Measurements from ENCODE around the gene UNC79. TPM values are rescaled to one million over a fixed set of nuclear protein-coding genes. Genes with fewer than 3 reads are reported as not detected.
"Not testable (repeated sequence)": the region's sequence is repeated elsewhere in the genome, so short reads cannot be mapped to it uniquely, and the experiment has no call there.

Gene UNC79
- total RNA-seq (2014; rRNA removed; shearing (Covaris generic)), result not detected in 2 replicates

GRCh38 chr14:93430315-93431035 is at the start of gene UNC79:
UNC79 (plus strand) TSS chr14:93430939; CDS start chr14:93431030, 91 bp downstream.
- no peak for DNase-seq (ENCODE audit: low read depth)

GRCh38 chr14:93381644-93382043 is 49.1 kb upstream of the UNC79 start:
- DNase-seq (ENCODE audit: low read depth), result no peak

GRCh38 chr14:93384256-93384655 is 46.5 kb upstream of the UNC79 start:
- not testable (repeated sequence) for DNase-seq (ENCODE audit: low read depth)

GRCh38 chr14:93395231-93395630 is 35.5 kb upstream of the UNC79 start:
- no peak for DNase-seq (ENCODE audit: low read depth)

- DNase-seq (ENCODE audit: low read depth), result no peak
These were observed 34.3 kb upstream of the UNC79 start for GRCh38 chr14:93396456-93396855.

GRCh38 chr14:93398491-93398890 is 32.2 kb upstream of the UNC79 start:
- DNase-seq (ENCODE audit: low read depth), result no peak

GRCh38 chr14:93402951-93403350 is 27.8 kb upstream of the UNC79 start:
- DNase-seq (ENCODE audit: low read depth), result no peak

GRCh38 chr14:93410021-93410420 is 20.7 kb upstream of the UNC79 start:
- DNase-seq (ENCODE audit: low read depth), result no peak

- DNase-seq (ENCODE audit: low read depth), result no peak
These were observed 19.8 kb upstream of the UNC79 start for GRCh38 chr14:93410893-93411292.

- DNase-seq (ENCODE audit: low read depth), result not testable (repeated sequence)
These were observed 5.6 kb upstream of the UNC79 start for GRCh38 chr14:93425136-93425535.

GRCh38 chr14:93426750-93427149 is 4.0 kb upstream of the UNC79 start:
- DNase-seq (ENCODE audit: low read depth), result no peak

- no peak for DNase-seq (ENCODE audit: low read depth)
These were observed 414 bp downstream of the UNC79 start for GRCh38 chr14:93431036-93431670.

GRCh38 chr14:93454224-93454623 is 23.5 kb downstream of the UNC79 start:
- no peak for DNase-seq (ENCODE audit: low read depth)

- DNase-seq (ENCODE audit: low read depth), result no peak
These were observed 25.6 kb downstream of the UNC79 start for GRCh38 chr14:93456356-93456755.

GRCh38 chr14:93458234-93458633 is 27.5 kb downstream of the UNC79 start:
- DNase-seq (ENCODE audit: low read depth), result no peak

GRCh38 chr14:93462479-93462878 is 31.7 kb downstream of the UNC79 start:
- no peak for DNase-seq (ENCODE audit: low read depth)

- no peak for DNase-seq (ENCODE audit: low read depth)
These were observed 33.5 kb downstream of the UNC79 start for GRCh38 chr14:93464271-93464670.

GRCh38 chr14:93475471-93475870 is 44.7 kb downstream of the UNC79 start:
- no peak for DNase-seq (ENCODE audit: low read depth)

GRCh38 chr14:93476305-93476704 is 45.6 kb downstream of the UNC79 start:
- no peak for DNase-seq (ENCODE audit: low read depth)

- not testable (repeated sequence) for DNase-seq (ENCODE audit: low read depth)
These were observed 48.3 kb downstream of the UNC79 start for GRCh38 chr14:93479074-93479473.

- no peak for DNase-seq (ENCODE audit: low read depth)
These were observed 50.1 kb downstream of the UNC79 start for GRCh38 chr14:93480867-93481266.

GRCh38 chr14:93481758-93482157 is 51.0 kb downstream of the UNC79 start:
- no peak for DNase-seq (ENCODE audit: low read depth)

- DNase-seq (ENCODE audit: low read depth), result no peak
These were observed 59.3 kb downstream of the UNC79 start for GRCh38 chr14:93490001-93490400.
